Fibroblast of skin of back (primary cell): ENCODE data around the gene GMDS. TPM values are rescaled to one million over a fixed set of nuclear protein-coding genes. Genes with fewer than 3 reads are reported as not detected.
A peak's percentile ranks its signal among the peaks of the same experiment; 100 is the strongest.

ENCODE experiments used
- DNase-seq: peaks from one replicate; pipeline ENCODE4 v3.0.0-alpha.2; 2013
- polyA plus RNA-seq, 2 experiments: library from polyadenylated mRNA; unstranded; fragments of 120-200 nt; gene quantifications; one replicate each; pipeline ENCODE4 v1.2.1, GENCODE V29; 2013; ENCODE audit not compliant: insufficient read length in 2 of 2

The GMDS gene
- 23.7 TPM for polyA plus RNA-seq (2013, experiment 1 of 2; ENCODE audit: insufficient read length)
- polyA plus RNA-seq (2013, experiment 2 of 2; ENCODE audit: insufficient read length): 29.9 TPM

GRCh38 chr6:2245103-2245876 is at the start of gene GMDS:
TSS of gene GMDS (minus strand) at chr6:2245605.
- DNase-seq: peak; percentile 89

- DNase-seq: no peak
Measured at GRCh38 chr6:2285510-2285909, 40.1 kb upstream of the GMDS start.

DNA sequence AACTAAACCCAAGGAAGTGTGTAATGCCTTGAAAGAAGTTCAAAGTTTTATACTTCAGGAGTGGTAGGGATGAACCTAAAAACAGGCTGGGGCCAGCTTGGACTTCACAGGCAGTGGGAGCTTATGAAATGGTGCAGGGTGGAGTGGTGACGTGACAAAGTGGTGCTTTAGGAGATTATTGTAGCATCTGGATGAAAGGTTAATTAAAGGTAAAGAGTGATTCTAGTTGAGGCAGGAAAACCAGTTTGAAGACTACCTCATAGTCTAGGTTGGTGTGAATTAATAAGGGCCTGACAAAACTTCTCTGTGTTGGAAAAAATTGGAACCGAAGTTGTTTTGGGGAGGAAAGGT is 30.5 kb upstream of the GMDS start:
- DNase-seq: no peak

GRCh38 chr6:2274981-2275891 is 29.8 kb upstream of the GMDS start:
- DNase-seq: peak; percentile 61

- no peak for DNase-seq
Measured at GRCh38 chr6:2272696-2273095, 27.3 kb upstream of the GMDS start.

DNA sequence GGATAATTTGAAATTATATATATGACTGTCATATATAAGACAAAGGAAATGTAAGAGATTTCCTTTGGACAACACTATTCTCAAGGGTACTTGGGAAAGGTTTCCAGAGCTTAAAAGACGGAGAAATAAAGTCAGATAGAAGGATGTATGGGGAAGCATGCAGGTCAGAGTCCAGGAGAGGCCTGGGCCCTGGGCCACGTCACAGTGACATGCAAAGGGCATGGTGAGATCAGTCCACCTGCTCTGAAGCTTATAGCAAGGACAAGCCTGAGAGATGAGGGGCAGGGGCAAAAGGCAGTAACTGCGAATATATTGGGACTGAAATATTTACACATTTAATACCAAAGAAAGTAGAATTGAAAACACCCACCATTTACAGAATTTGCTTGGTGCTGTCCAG is 24.6 kb upstream of the GMDS start:
- DNase-seq: no peak

GRCh38 chr6:2266841-2267240 is 21.4 kb upstream of the GMDS start:
- DNase-seq: peak; percentile 46

GRCh38 chr6:2266031-2266795 is 20.8 kb upstream of the GMDS start:
- peak; percentile 77 for DNase-seq

GRCh38 chr6:2264932-2265331 is 19.5 kb upstream of the GMDS start:
- peak; percentile 44 for DNase-seq

- no peak for DNase-seq
Measured at GRCh38 chr6:2263896-2264295, 18.5 kb upstream of the GMDS start.

- no peak for DNase-seq
Measured at GRCh38 chr6:2259574-2259973, 14.2 kb upstream of the GMDS start.

- DNase-seq: no peak
Measured at GRCh38 chr6:2259002-2259494, 13.6 kb upstream of the GMDS start.

- DNase-seq: no peak
Measured at GRCh38 chr6:2258112-2258511, 12.7 kb upstream of the GMDS start.

- DNase-seq: no peak
Measured at GRCh38 chr6:2257363-2257762, 12.0 kb upstream of the GMDS start.

GRCh38 chr6:2254747-2255146 is 9.3 kb upstream of the GMDS start:
- DNase-seq: no peak

DNA sequence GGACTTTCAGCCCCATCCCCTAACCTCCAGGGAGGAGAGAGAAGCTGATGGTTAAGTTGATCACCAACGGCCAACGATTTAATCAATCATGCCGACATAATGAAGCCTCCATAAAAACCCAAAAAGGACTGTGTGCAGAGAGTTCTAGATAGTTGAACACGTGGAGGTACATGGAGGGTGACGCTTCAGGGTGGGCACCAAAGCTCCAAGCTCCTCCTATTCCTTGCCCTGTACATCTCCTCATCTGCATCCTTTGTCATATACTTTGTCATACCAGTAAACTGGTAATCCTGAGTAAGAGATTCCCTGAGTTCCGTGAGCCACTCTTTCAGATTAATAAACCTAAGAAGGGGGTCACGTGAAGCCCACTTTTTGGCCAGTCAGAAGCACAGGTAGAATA is 3.7 kb upstream of the GMDS start:
- no peak for DNase-seq

GRCh38 chr6:2247664-2248063 is 2.3 kb upstream of the GMDS start:
- DNase-seq: no peak

- peak; percentile 31 for DNase-seq
Measured at GRCh38 chr6:2245877-2246863, 765 bp upstream of the GMDS start.

DNA sequence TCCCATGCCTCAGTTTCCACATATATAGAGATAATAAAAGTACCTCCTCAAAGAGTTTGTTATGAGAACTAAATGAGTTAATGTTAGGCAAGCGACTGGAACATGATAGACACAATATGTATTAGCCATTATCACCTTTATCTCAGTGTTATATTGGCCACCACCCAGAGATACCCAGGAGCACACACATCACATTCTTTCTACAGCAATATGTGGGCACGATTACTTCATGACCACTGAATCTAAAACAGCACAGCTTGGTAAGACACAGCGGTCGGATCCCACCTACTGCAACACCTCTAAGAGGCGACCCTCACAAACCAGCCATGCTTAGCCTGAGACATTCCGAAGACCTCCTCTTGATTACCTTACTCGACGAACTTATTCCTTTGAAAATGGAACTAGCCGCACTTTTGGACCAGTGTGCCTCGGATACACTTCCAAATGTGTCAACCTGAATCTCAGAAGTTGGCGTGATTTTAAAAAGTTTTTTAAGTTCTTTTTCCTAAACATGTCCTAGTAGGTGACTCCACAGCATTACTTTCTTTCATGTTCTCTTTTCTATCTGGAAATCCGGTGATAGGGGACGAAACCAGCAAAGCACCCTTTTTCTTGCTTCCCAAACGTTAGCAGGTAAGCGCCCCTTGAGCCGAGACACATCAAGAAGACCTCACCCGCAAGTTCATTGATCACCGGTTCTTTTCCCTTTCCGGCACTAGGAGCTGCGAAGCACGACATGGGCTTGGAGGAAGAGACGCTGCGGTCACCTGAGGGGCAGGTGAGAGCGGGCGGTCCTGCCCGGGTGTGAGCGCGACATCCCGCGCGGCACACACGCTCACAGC is 923 bp downstream of the GMDS start:
- DNase-seq: no peak

GRCh38 chr6:2242311-2242710 is 3.1 kb downstream of the GMDS start:
- DNase-seq: no peak
